H1 (cell line): ENCODE results near the gene CLDN7. TPM values are rescaled to one million over a fixed set of nuclear protein-coding genes. Genes with fewer than 3 reads are reported as not detected.

Experiments used
- CTCF ChIA-PET: fragments of 300-600 bp; sonication (Branson Sonifier 250); formaldehyde crosslinking; loops from one replicate; lab custom pipeline; 2021; ENCODE audit not compliant: partially characterized antibody; lab: Charles Lee
- POLR2A ChIA-PET: fragments of 300-600 bp; sonication (Branson Sonifier 250); formaldehyde crosslinking; loops from one replicate; lab custom pipeline; 2021; ENCODE audit warnings: inconsistent platforms; ENCODE audit not compliant: partially characterized antibody; lab: Charles Lee
- DNase-seq, 2 experiments: peaks; one replicate each; pipeline versions ENCODE4 v3.0.0 to v3.0.0-alpha.2; 2010 to 2022; ENCODE audit warnings: low spot score in 2 of 2, low read depth in 1 of 2, mixed read lengths in 1 of 2
- FAIRE-seq: peaks from 2 replicates; lab custom pipeline; 2011; peaks lifted over from hg19 to GRCh38; lab: Jason Lieb, UNC
- H2AFZ ChIP-seq: 2 replicates; pipeline ENCODE4 v1.8.1; 2012; ENCODE audit warnings: low read length, inconsistent platforms
- H2AK5ac ChIP-seq: 2 replicates; pipeline ENCODE4 v1.6.1; 2013; ENCODE audit warnings: low read depth, low read length
- H2BK120ac ChIP-seq: replicated peaks from 2 replicates; pipeline ENCODE3; 2013; ENCODE audit warnings: low read depth, low read length, inconsistent platforms
- H2BK12ac ChIP-seq: 2 replicates; pipeline ENCODE4 v1.6.1; 2013; ENCODE audit warnings: low read depth, low read length
- H2BK15ac ChIP-seq: 2 replicates; pipeline ENCODE4 v1.6.1; 2013; ENCODE audit warnings: low read length
- H2BK20ac ChIP-seq: 2 replicates; pipeline ENCODE4 v1.6.1; 2013; ENCODE audit warnings: low read length
- H2BK5ac ChIP-seq: 2 replicates; pipeline ENCODE4 v1.6.1; 2013; ENCODE audit warnings: low read depth, low read length
- H3K14ac ChIP-seq: 2 replicates; pipeline ENCODE4 v1.6.1; 2013; ENCODE audit warnings: inconsistent platforms; ENCODE audit not compliant: insufficient read length
- H3K18ac ChIP-seq: 2 replicates; pipeline ENCODE4 v1.6.1; 2013; ENCODE audit warnings: low read length; ENCODE audit errors: extremely low read depth
- H3K23ac ChIP-seq: 2 replicates; pipeline ENCODE4 v1.6.1; 2013; ENCODE audit warnings: inconsistent platforms; ENCODE audit not compliant: insufficient read length
- H3K23me2 ChIP-seq: 2 replicates; pipeline ENCODE4 v1.6.1; 2013; ENCODE audit warnings: low read depth, low read length
- H3K27ac ChIP-seq: 2 replicates; pipeline ENCODE4 v1.6.1; 2011; ENCODE audit warnings: low read depth, low read length, inconsistent platforms
- H3K27me3 ChIP-seq, 4 experiments: replicated peaks in 1 of 4; 1 replicate in 1 of 4; 2 replicates in 3 of 4; pipeline versions ENCODE4 v1.6.1 to v1.8.1; 2011 to 2013; ENCODE audit warnings: low read length in 3 of 4, mild to moderate bottlenecking in 3 of 4, inconsistent platforms in 2 of 4, mixed read lengths in 2 of 4, moderate library complexity in 1 of 4; ENCODE audit not compliant: control insufficient read depth in 3 of 4, insufficient read depth in 3 of 4; ENCODE audit errors: extremely low read depth in 1 of 4
- H3K36me3 ChIP-seq, 4 experiments: 2 replicates each; pipeline versions ENCODE4 v1.6.1 to v1.8.1; 2011 to 2013; ENCODE audit warnings: mild to moderate bottlenecking in 4 of 4, low read length in 3 of 4, moderate library complexity in 2 of 4, control low read depth in 1 of 4, inconsistent platforms in 1 of 4; ENCODE audit not compliant: insufficient read depth in 4 of 4, control insufficient read depth in 2 of 4
- H3K4ac ChIP-seq: replicated peaks from 2 replicates; pipeline ENCODE3; 2013; ENCODE audit warnings: low read length, low read depth, mixed read lengths, inconsistent platforms; ENCODE audit not compliant: insufficient read length
- H3K4me1 ChIP-seq, 4 experiments: replicated peaks in 1 of 4; 1 replicate in 1 of 4; 2 replicates in 3 of 4; pipeline versions ENCODE4 v1.6.1 to v1.8.1; 2011 to 2013; ENCODE audit warnings: low read length in 3 of 4, inconsistent platforms in 2 of 4, mixed read lengths in 1 of 4; ENCODE audit not compliant: insufficient read depth in 4 of 4, control insufficient read depth in 3 of 4
- H3K4me2 ChIP-seq, 2 experiments: 2 replicates each; pipeline versions ENCODE4 v1.6.1 to v1.8.1; 2011 to 2013; ENCODE audit warnings: low read depth in 2 of 2, low read length in 2 of 2, control low read depth in 1 of 2, inconsistent platforms in 1 of 2, mild to moderate bottlenecking in 1 of 2; ENCODE audit not compliant: insufficient read depth in 1 of 2
- H3K4me3 ChIP-seq, 4 experiments: fragments of 200-600, 300-600 bp in 1 of 4; sonication (generic), shearing (Covaris generic), sonication (Bioruptor Twin) in 1 of 4; 2 replicates each; pipeline versions ENCODE4 v1.5.1 to v1.8.1; 2011 to 2016; ENCODE audit warnings: low read length in 4 of 4, low read depth in 3 of 4, control low read depth in 2 of 4, inconsistent platforms in 2 of 4, mild to moderate bottlenecking in 2 of 4, mixed read lengths in 1 of 4, moderate library complexity in 1 of 4; ENCODE audit not compliant: insufficient read depth in 2 of 4; ENCODE audit errors: extremely low read depth in 1 of 4
- H3K56ac ChIP-seq: replicated peaks from 2 replicates; pipeline ENCODE3; 2013; ENCODE audit warnings: low read depth, mild to moderate bottlenecking, mixed read lengths, low read length, inconsistent platforms; ENCODE audit not compliant: insufficient read length
- H3K79me1 ChIP-seq: 2 replicates; pipeline ENCODE4 v1.6.1; 2013; ENCODE audit warnings: low read depth, low read length, control low read depth
- H3K79me2 ChIP-seq, 2 experiments: 2 replicates each; pipeline versions ENCODE4 v1.6.1 to v1.8.1; 2012 to 2013; ENCODE audit warnings: low read length in 2 of 2, mild to moderate bottlenecking in 2 of 2, inconsistent platforms in 1 of 2; ENCODE audit not compliant: insufficient read depth in 2 of 2, control insufficient read depth in 1 of 2
- H3K9ac ChIP-seq, 4 experiments: replicated peaks in 1 of 4; 1 replicate in 1 of 4; 2 replicates in 3 of 4; pipeline versions ENCODE4 v1.6.1 to v1.8.1; 2011 to 2013; ENCODE audit warnings: low read depth in 3 of 4, low read length in 3 of 4, control low read depth in 2 of 4, mild to moderate bottlenecking in 2 of 4, moderate library complexity in 2 of 4, inconsistent platforms in 1 of 4; ENCODE audit errors: extremely low read depth in 1 of 4
- H3K9me3 ChIP-seq, 2 experiments: 2 replicates each; pipeline versions ENCODE4 v1.6.1 to v1.8.1; 2012 to 2013; ENCODE audit warnings: mild to moderate bottlenecking in 2 of 2, moderate library complexity in 2 of 2, control low read depth in 1 of 2, inconsistent platforms in 1 of 2, low read depth in 1 of 2, low read length in 1 of 2, mixed read lengths in 1 of 2; ENCODE audit not compliant: insufficient read depth in 2 of 2
- H4K20me1 ChIP-seq, 2 experiments: replicated peaks in 1 of 2; 2 replicates each; pipeline versions ENCODE3 to v1.8.1; 2011 to 2013; ENCODE audit warnings: inconsistent platforms in 2 of 2, low read length in 2 of 2, mild to moderate bottlenecking in 1 of 2; ENCODE audit not compliant: insufficient read depth in 2 of 2, control insufficient read depth in 1 of 2
- H4K5ac ChIP-seq: 2 replicates; pipeline ENCODE4 v1.6.1; 2013; ENCODE audit warnings: low read length, low read depth, mixed read lengths, inconsistent platforms; ENCODE audit not compliant: insufficient read length
- H4K8ac ChIP-seq: 2 replicates; pipeline ENCODE4 v1.8.0; 2013; ENCODE audit warnings: mild to moderate bottlenecking, moderate library complexity, low read length, inconsistent platforms; ENCODE audit not compliant: insufficient read depth; ENCODE audit errors: extremely low read depth
- H4K91ac ChIP-seq: replicated peaks from 2 replicates; pipeline ENCODE3; 2013; ENCODE audit warnings: low read length, mixed read lengths, inconsistent platforms; ENCODE audit not compliant: insufficient read length
- ATF3 ChIP-seq: IDR thresholded peaks from 2 replicates; pipeline ENCODE4 v1.6.1; 2011; ENCODE audit warnings: low read depth, mild to moderate bottlenecking, low read length; ENCODE audit not compliant: insufficient read depth
- EZH2 ChIP-seq: fragments of 200-600 bp; sonication (generic); IDR thresholded peaks from 2 replicates; pipeline ENCODE4 v1.7.1; 2012; ENCODE audit warnings: low read depth, mild to moderate bottlenecking, moderate library complexity, low read length, inconsistent platforms; ENCODE audit not compliant: severe bottlenecking
- HDAC2 ChIP-seq, 2 experiments: fragments of 300-600 bp in 1 of 2; sonication (generic) in 1 of 2; IDR thresholded peaks; 2 replicates each; pipeline ENCODE4 v1.6.1; 2011 to 2012; ENCODE audit warnings: low read depth in 2 of 2, low read length in 2 of 2, mild to moderate bottlenecking in 2 of 2, moderate library complexity in 2 of 2, borderline replicate concordance in 1 of 2, inconsistent platforms in 1 of 2
- JUN ChIP-seq: IDR thresholded peaks from 2 replicates; pipeline ENCODE4 v1.6.1; 2011; ENCODE audit warnings: low read depth, mild to moderate bottlenecking, improper control_type of control experiment, low read length
- POU5F1 ChIP-seq: IDR thresholded peaks from 2 replicates; pipeline ENCODE4 v1.6.1; 2011; ENCODE audit warnings: low read depth, mild to moderate bottlenecking, low read length, moderate library complexity
- RBBP5 ChIP-seq: IDR thresholded peaks from 2 replicates; pipeline ENCODE4 v1.7.1; 2012; ENCODE audit warnings: low read depth, mild to moderate bottlenecking, inconsistent platforms, low read length, moderate library complexity, borderline replicate concordance
- SIN3A ChIP-seq, 2 experiments: IDR thresholded peaks in 1 of 2; conservative IDR thresholded peaks in 1 of 2; 2 replicates each; pipeline ENCODE4 v1.6.1; 2011 to 2012; ENCODE audit warnings: low read length in 2 of 2, improper control_type of control experiment in 1 of 2, low read depth in 1 of 2, mild to moderate bottlenecking in 1 of 2
- SP4 ChIP-seq: IDR thresholded peaks from 2 replicates; pipeline ENCODE4 v1.6.1; 2012; ENCODE audit warnings: low read length, inconsistent platforms
- whole genome bisulfite sequencing, 2 experiments: shearing (Covaris generic) in 1 of 2; methylation state at CpG; one replicate each; pipeline versions ENCODE4 v1.1.6 to v1.1.7; 2013 to 2015; ENCODE audit warnings: low lambda C conversion rate in 2 of 2, mixed read lengths in 2 of 2, inconsistent platforms in 1 of 2, low coverage in 1 of 2, missing lambda C conversion rate in 1 of 2; ENCODE audit not compliant: insufficient replicate concordance in 2 of 2, insufficient coverage in 1 of 2, insufficient read length in 1 of 2; ENCODE audit errors: extremely low coverage in 1 of 2, missing lambda C conversion rate in 1 of 2; 5-methylcytosine and 5-hydroxymethylcytosine counted together
- polyA plus RNA-seq, 7 experiments: library from polyadenylated mRNA; depleted of rRNA in 3 of 7; stranded (reverse) in 5 of 7; unstranded in 2 of 7; fragments of >200 nt in 5 of 7; fragments of 200-250 nt in 2 of 7; gene quantifications; 1 replicate in 5 of 7; 2 replicates in 1 of 7; 4 replicates in 1 of 7; pipeline versions ENCODE4 v1.2.1 to v1.2.3, GENCODE V29; 2011 to 2013; ENCODE audit warnings: missing spikeins in 2 of 7, mixed read lengths in 2 of 7
- total RNA-seq: library from RNA; stranded (reverse); fragmentation: NEBNext Ultra II Directional; extraction: Animal tissue kit (Norgen Biotek cat#: 25700); gene quantifications from 2 replicates; pipeline ENCODE4 v1.2.1, GENCODE V29; 2021

CLDN7 gene
- total and polyA plus RNA-seq, 2 of the 8 experiments (the other 6 are each of a cell fraction or from before 2014, with no cell fraction given): 118 to 119 TPM

GRCh38 chr17:7246779-7247178 is 15.5 kb downstream of the CLDN7 start:
- H4K8ac ChIP-seq: no peak overlapping the region; the same call in 1 of the 2 replicates
- H3K79me2 ChIP-seq: peaks cover 23 to 44% of the 10 kb centered on the region in 2 experiments
- H3K9ac ChIP-seq: no peak overlapping the region; a peak in 1 of 7 replicates
- H2AK5ac ChIP-seq: no peak overlapping the region
- peaks cover 6 to 9% of the 10 kb centered on the region in 2 experiments for H4K20me1 ChIP-seq
- no peak overlapping the region for H2BK12ac ChIP-seq
- peaks cover 14% of the 10 kb centered on the region for H3K79me1 ChIP-seq
- no peak for DNase-seq
- H3K4ac ChIP-seq: no peak overlapping the region
- H3K9me3 ChIP-seq: no peaks in the 10 kb centered on the region
- H3K4me3 ChIP-seq: no peak overlapping the region
- 87% methylated on average over 5 of the region's 5 CpGs; no CpG with 5 or more reads in 1 of the 2 experiments for WGBS, 2 experiments
- no peak for TF ChIP-seq SP4
- no peak for TF ChIP-seq ATF3
- no peak for TF ChIP-seq JUN
- TF ChIP-seq SIN3A (conservative IDR thresholded peaks at IDR 0.05 in 1 of 2, IDR thresholded peaks at IDR 0.05 in 1 of 2; ENCODE audit: low read depth in 1 of 2, low read length in 2 of 2): no peak
- no peak for TF ChIP-seq HDAC2 (IDR thresholded peaks at IDR 0.05; ENCODE audit: borderline replicate concordance in 1 of 2, low read depth in 2 of 2, low read length in 2 of 2)
- no peak for TF ChIP-seq EZH2
- TF ChIP-seq POU5F1: no peak
- TF ChIP-seq RBBP5: no peak
- H3K4me2 ChIP-seq: no peak overlapping the region
- no peaks in the 10 kb centered on the region for H3K27me3 ChIP-seq
- CTCF ChIA-PET: no interaction called here
- H3K18ac ChIP-seq: no peak overlapping the region
- peaks cover 17% of the 10 kb centered on the region for H3K23me2 ChIP-seq
- H4K91ac ChIP-seq: no peak overlapping the region
- H2AFZ ChIP-seq: no peak overlapping the region
- H2BK15ac ChIP-seq: no peak overlapping the region
- H2BK5ac ChIP-seq: no peak overlapping the region; the same call in 1 of the 2 replicates
- H4K5ac ChIP-seq: no peak overlapping the region
- POLR2A ChIA-PET: interaction anchor here (8.3 to 19.7 kb wide), 3 partner anchors 9 to 24 kb away, joined by 121 to 386 read pairs (median 161); partner anchors contain the start of genes ACADVL, DLG4, DVL2 and GABARAP
- no peak overlapping the region for H2BK20ac ChIP-seq
- peaks cover 9 to 28% (median 22%) of the 10 kb centered on the region in 4 experiments; a peak in 6 of 8 replicates for H3K36me3 ChIP-seq
- no peak overlapping the region for H3K27ac ChIP-seq
- H3K14ac ChIP-seq: no peak overlapping the region
- no peak overlapping the region for H3K56ac ChIP-seq
- H2BK120ac ChIP-seq: no peak overlapping the region
- no peak for FAIRE-seq
- H3K23ac ChIP-seq: no peak overlapping the region
- H3K4me1 ChIP-seq: peaks cover 3 to 12% (median 5%) of the 10 kb centered on the region in 4 experiments
